Caco-2 (cell line): ENCODE measurements around the gene CNDP1. TPM values are rescaled to one million over a fixed set of nuclear protein-coding genes. Genes with fewer than 3 reads are reported as not detected.

ENCODE experiments used
- BruUV-seq: library from RNA; stranded (reverse); fragments of 400-500 nt; replicated peaks from 2 replicates; lab custom pipeline; 2021; lab: Mats Ljungman, UMichigan
- CTCF ChIA-PET: fragments of 300-600 bp; sonication (Branson Sonifier 250); formaldehyde crosslinking; loops from one replicate; lab custom pipeline; 2022; ENCODE audit warnings: antibody characterized with exemption; lab: Charles Lee
- POLR2A ChIA-PET: fragments of 300-600 bp; sonication (Branson Sonifier 250); formaldehyde crosslinking; loops from one replicate; lab custom pipeline; 2022; ENCODE audit warnings: antibody characterized with exemption; lab: Charles Lee
- DNase-seq, 2 experiments: peaks; one replicate each; pipeline versions ENCODE4 v3.0.0 to v3.0.0-alpha.2; 2020 to 2022
- H3K27me3 ChIP-seq: replicated peaks from 2 replicates; pipeline ENCODE4 v1.6.0; 2011; ENCODE audit warnings: low read length; ENCODE audit not compliant: control insufficient read depth, insufficient read depth
- H3K36me3 ChIP-seq: 2 replicates; pipeline ENCODE4 v1.5.1; 2011; ENCODE audit warnings: low read length; ENCODE audit not compliant: control insufficient read depth, insufficient read depth
- H3K4me1 ChIP-seq: fragments of 250-450 bp; sonication (Bioruptor Pico); 2 replicates; pipeline ENCODE4 v1.5.1; 2020; ENCODE audit warnings: mild to moderate bottlenecking
- H3K4me3 ChIP-seq: 2 replicates; pipeline ENCODE4 v1.5.1; 2011; ENCODE audit warnings: low read depth, mild to moderate bottlenecking, control low read depth, low read length
- H3K9me3 ChIP-seq: fragments of 250-450 bp; sonication (Bioruptor Pico); 2 replicates; pipeline ENCODE4 v1.5.1; 2020; ENCODE audit warnings: mild to moderate bottlenecking, moderate library complexity
- H3K27ac Mint-ChIP-seq: one replicate; pipeline ENCODE4 v1.8.0; 2022; ENCODE audit warnings: mixed read lengths; ENCODE audit not compliant: unreplicated experiment
- H3K27me3 Mint-ChIP-seq: one replicate; pipeline ENCODE4 v1.8.0; 2022; ENCODE audit warnings: mixed read lengths; ENCODE audit not compliant: insufficient read depth, unreplicated experiment
- H3K36me3 Mint-ChIP-seq: one replicate; pipeline ENCODE4 v1.8.0; 2022; ENCODE audit warnings: mild to moderate bottlenecking, mixed read lengths; ENCODE audit not compliant: insufficient read depth, unreplicated experiment
- H3K4me1 Mint-ChIP-seq: one replicate; pipeline ENCODE4 v1.8.0; 2022; ENCODE audit warnings: low read depth, mixed read lengths; ENCODE audit not compliant: unreplicated experiment
- H3K4me3 Mint-ChIP-seq: one replicate; pipeline ENCODE4 v1.8.0; 2022; ENCODE audit warnings: mild to moderate bottlenecking, moderate library complexity, mixed read lengths; ENCODE audit not compliant: unreplicated experiment
- H3K9me3 Mint-ChIP-seq: one replicate; pipeline ENCODE4 v1.8.0; 2022; ENCODE audit warnings: mixed read lengths; ENCODE audit not compliant: unreplicated experiment
- intact Hi-C: fragments of 100-400 bp; cut with micrococcal nuclease; formaldehyde crosslinking; loops from one replicate; pipeline ENCODE4 v1.10.0; 2022; ENCODE audit not compliant: unreplicated experiment
- total RNA-seq: library from RNA; stranded (reverse); gene quantifications from 2 replicates; pipeline ENCODE4 v1.2.3, GENCODE V29; 2022
- TF ChIP-seq, protein P1 (sequence below), 2 experiments: fragments of 200-600 bp in 1 of 2; IDR thresholded peaks; 1 replicate in 1 of 2; 2 replicates in 1 of 2; pipeline versions ENCODE4 v1.5.1 to v1.8.0; 2011 to 2022; ENCODE audit warnings: antibody characterized with exemption in 1 of 2, control low read depth in 1 of 2, inconsistent platforms in 1 of 2, low read depth in 1 of 2, low read length in 1 of 2, mild to moderate bottlenecking in 1 of 2, moderate library complexity in 1 of 2; ENCODE audit not compliant: insufficient read depth in 1 of 2, severe bottlenecking in 1 of 2, unreplicated experiment in 1 of 2

The CNDP1 gene
- total RNA-seq, 1 experiment from 2014 or later = 0.48 TPM

DNA sequence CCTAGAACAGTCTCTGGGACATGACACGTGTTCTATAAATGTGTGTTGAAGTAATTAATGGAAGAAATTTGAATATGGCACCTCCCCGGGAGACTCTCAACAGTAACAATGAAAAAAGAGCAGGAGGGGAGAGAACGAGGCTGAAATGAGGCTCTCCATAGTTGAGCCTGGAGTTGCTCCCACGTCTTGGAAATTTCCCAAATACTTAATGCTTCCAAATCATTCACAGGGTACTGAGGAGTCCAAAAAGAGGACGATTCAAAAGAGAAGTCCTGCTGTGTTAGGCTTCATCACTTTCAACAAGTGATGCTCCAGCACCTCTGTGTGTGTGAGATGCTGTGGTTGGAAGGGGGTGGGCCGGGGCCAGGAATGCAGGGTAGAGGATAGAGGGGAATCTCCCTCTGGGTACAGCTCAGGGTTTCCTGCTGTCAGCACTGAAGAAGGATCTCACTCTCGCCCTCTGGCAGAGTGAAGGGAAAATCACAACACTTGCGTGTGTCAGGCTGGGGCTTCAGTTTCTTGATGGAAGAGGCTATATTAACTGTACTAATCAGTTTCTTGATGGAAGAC, 45.3 kb downstream of the CNDP1 start:
- no peaks in the 10 kb centered on the region for H3K9me3 Mint-ChIP-seq
- no peak overlapping the region for H3K27ac Mint-ChIP-seq
- Histone ChIP-seq H3K36me3 (no peaks in the 10 kb centered on the region), H3K4me1 (no peaks in the 10 kb centered on the region), H3K27me3 (no peaks in the 10 kb centered on the region), H3K4me3 (no peak overlapping the region), H3K9me3 (no peaks in the 10 kb centered on the region)
- H3K27me3 Mint-ChIP-seq = peaks cover 5% of the 10 kb centered on the region
- no TSS peak for BruUV-seq
- intact Hi-C loops = no loop called here
- TF ChIP-seq, protein P1, sequence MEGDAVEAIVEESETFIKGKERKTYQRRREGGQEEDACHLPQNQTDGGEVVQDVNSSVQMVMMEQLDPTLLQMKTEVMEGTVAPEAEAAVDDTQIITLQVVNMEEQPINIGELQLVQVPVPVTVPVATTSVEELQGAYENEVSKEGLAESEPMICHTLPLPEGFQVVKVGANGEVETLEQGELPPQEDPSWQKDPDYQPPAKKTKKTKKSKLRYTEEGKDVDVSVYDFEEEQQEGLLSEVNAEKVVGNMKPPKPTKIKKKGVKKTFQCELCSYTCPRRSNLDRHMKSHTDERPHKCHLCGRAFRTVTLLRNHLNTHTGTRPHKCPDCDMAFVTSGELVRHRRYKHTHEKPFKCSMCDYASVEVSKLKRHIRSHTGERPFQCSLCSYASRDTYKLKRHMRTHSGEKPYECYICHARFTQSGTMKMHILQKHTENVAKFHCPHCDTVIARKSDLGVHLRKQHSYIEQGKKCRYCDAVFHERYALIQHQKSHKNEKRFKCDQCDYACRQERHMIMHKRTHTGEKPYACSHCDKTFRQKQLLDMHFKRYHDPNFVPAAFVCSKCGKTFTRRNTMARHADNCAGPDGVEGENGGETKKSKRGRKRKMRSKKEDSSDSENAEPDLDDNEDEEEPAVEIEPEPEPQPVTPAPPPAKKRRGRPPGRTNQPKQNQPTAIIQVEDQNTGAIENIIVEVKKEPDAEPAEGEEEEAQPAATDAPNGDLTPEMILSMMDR (IDR thresholded peaks at IDR 0.05; ENCODE audit: insufficient read depth in 1 of 2, low read depth in 1 of 2, low read length in 1 of 2, severe bottlenecking in 1 of 2, unreplicated experiment in 1 of 2) = no peak
- POLR2A ChIA-PET = no interaction called here
- no peaks in the 10 kb centered on the region for H3K36me3 Mint-ChIP-seq
- no peaks in the 10 kb centered on the region for H3K4me1 Mint-ChIP-seq
- no peak for DNase-seq
- H3K4me3 Mint-ChIP-seq = no peak overlapping the region
- CTCF ChIA-PET = interaction anchor here (0.5 kb wide), 1 partner anchor 20 kb away, joined by 6 read pairs; no protein-coding TSS in a partner anchor

DNA sequence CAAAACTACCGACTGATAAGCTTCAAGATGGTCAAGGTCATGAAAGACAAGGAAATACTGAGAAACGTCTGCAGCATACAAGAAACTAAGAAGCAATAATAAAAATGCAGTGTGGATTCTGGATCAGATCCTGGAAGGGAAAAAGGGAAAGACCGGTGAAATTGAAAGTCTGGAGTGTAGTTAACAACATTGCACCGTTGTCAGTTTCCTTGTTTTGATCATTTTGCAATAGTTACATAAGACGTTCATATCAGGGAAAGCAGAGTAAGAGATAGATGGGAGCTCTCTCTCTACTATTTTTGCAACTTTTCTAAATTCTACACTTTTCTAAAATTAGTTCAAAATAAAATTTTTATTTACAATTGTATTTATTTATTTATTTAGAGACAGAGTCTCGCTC, 48.3 kb downstream of the CNDP1 start:
- Histone ChIP-seq H3K9me3 (no peaks in the 10 kb centered on the region), H3K27me3 (no peaks in the 10 kb centered on the region), H3K4me1 (no peaks in the 10 kb centered on the region), H3K4me3 (no peak overlapping the region), H3K36me3 (no peaks in the 10 kb centered on the region)
- no peaks in the 10 kb centered on the region for H3K9me3 Mint-ChIP-seq
- H3K4me3 Mint-ChIP-seq = no peak overlapping the region
- H3K36me3 Mint-ChIP-seq = no peaks in the 10 kb centered on the region
- TF ChIP-seq, protein P1 (IDR thresholded peaks at IDR 0.05; ENCODE audit: insufficient read depth in 1 of 2, low read depth in 1 of 2, low read length in 1 of 2, severe bottlenecking in 1 of 2, unreplicated experiment in 1 of 2) = no peak
- CTCF ChIA-PET = no interaction called here
- H3K4me1 Mint-ChIP-seq = no peaks in the 10 kb centered on the region
- BruUV-seq = no TSS peak
- no peak overlapping the region for H3K27ac Mint-ChIP-seq
- peaks cover 14% of the 10 kb centered on the region for H3K27me3 Mint-ChIP-seq
- POLR2A ChIA-PET = no interaction called here
- intact Hi-C loops = no loop called here
- no peak for DNase-seq

DNA sequence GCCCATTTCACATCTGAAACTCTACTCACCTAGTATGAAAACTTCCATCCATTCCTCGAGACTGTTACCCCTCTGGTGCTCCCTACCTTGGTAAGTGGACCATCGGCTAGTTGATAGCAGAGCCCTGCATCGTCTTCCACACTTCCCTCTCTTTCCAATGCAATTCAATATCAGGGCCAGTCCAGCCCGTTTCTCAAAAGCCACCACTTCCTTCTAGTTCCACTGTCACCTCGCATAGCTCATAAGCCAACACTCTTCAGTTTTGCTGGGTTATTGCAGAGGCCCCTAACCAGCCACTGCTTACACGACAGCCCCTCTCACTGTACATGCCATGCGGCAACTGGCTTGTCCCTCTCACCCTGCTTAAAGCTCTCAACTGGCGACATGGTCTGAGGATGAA, 53.1 kb downstream of the CNDP1 start:
- Mint-ChIP-seq H3K9me3 (no peaks in the 10 kb centered on the region), H3K27me3 (peaks cover 12% of the 10 kb centered on the region), H3K4me3 (no peak overlapping the region), H3K27ac (no peak overlapping the region), H3K4me1 (no peaks in the 10 kb centered on the region), H3K36me3 (no peaks in the 10 kb centered on the region)
- Histone ChIP-seq H3K4me1 (no peaks in the 10 kb centered on the region), H3K4me3 (no peak overlapping the region), H3K9me3 (no peaks in the 10 kb centered on the region), H3K27me3 (no peaks in the 10 kb centered on the region), H3K36me3 (no peaks in the 10 kb centered on the region)
- BruUV-seq = no TSS peak
- ChIA-PET CTCF (no interaction called here), POLR2A (no interaction called here)
- intact Hi-C loops = no loop called here
- TF ChIP-seq, protein P1 (IDR thresholded peaks at IDR 0.05; ENCODE audit: insufficient read depth in 1 of 2, low read depth in 1 of 2, low read length in 1 of 2, severe bottlenecking in 1 of 2, unreplicated experiment in 1 of 2) = no peak
- DNase-seq = no peak
